ENCODE results near the gene CHRND.

The CHRND gene

DNA sequence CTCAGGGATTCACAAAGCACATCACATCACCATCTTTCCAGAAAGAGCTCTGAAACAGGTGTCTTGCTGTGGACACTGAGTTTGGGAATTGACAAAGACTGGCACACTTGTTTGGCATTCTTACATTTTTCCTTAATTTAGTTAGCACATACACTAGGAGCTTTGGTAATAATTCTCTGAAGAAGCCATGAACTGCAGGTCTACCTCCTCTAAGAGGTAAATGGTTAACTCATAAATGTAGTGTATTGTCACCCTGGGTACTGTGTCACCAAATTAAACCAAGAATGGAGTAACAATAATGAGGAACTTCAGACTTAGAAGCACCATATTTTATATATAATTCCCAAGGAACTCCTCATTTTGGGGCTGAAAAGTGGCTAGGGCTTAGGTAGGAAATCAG lies 47.1 kb downstream of the CHRND start:
- no peak for DNase-seq
- Mint-ChIP-seq H3K4me1 (ENCODE audit: low read depth) (peaks cover 4% of the 10 kb centered on the region), H3K27ac (no peak overlapping the region), H3K4me3 (no peak overlapping the region), H3K9me3 (no peaks in the 10 kb centered on the region), H3K36me3 (ENCODE audit: low read depth) (peaks cover 91% of the 10 kb centered on the region), H3K27me3 (no peaks in the 10 kb centered on the region)

DNA sequence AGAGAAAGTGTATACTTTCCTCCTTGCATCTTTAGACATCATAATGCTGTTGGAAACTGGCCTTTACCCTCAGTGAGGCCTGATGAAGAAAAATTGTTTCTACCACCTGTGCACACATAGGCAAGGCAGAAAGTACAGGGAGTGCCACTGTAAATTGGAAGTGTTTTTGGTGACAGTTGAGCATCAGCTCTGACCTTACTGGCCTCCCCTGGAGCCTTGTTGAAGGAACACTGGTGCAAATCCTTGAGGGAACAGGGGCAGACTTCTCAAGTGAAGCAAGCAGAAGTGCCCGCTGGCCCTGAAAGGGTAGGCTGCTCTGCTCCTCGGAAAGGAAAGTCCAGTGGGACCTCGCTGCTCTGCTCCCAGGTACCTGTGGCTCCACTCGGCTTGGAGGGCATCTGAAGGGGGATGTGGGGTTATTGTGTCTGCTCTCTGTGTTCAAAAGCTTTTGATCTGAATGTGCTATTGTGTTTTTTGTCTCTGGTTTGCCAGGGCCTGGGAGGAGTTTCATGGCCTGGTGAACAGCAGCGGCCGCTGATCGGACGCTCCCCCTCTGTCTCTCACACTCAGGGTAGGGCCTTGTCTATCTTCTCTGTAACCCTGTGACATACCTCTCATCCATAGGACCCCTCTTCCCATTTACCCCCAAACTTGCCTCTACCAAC lies 47.9 kb downstream of the CHRND start:
- Mint-ChIP-seq H3K27ac (no peak overlapping the region), H3K9me3 (no peaks in the 10 kb centered on the region), H3K4me1 (ENCODE audit: low read depth) (peaks cover 6% of the 10 kb centered on the region), H3K4me3 (no peak overlapping the region), H3K36me3 (ENCODE audit: low read depth) (peaks cover 89% of the 10 kb centered on the region), H3K27me3 (no peaks in the 10 kb centered on the region)
- DNase-seq = no peak

DNA sequence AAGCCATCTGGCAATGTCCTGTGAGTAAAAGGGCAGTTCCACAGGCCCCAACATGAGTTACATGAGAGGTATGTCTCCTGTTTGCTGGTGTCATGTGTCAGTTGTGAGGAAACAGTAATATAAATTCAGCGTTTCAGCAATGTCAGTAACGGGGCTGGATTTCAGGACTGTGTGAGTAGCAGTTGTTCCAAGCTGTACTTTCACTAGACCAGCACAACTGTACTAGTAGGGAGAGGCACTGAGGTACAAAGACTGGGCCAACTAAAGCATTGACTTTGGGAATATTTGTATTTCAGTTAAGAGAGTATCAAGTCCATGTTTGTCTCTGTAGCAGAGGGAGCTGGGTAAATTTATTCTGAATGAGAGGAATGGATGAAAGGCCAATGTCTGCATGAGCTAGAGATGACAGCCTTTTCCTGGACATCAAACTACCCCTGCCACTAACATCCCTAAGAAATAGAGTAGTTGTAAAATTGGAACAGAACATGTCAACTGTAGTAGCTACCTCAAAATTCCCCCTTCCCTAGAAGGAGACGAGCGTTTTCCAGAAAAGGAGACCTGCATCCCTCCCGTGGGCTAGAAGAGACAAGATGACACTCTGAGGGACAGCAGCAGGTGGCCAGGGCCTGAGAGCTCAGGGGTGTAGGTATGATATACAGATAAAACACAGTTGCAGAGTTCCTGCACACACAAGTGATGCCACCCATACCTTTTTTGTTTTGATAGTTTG lies 48.9 kb downstream of the CHRND start:
- no peaks in the 10 kb centered on the region for H3K27me3 Mint-ChIP-seq
- H3K27ac Mint-ChIP-seq = no peak overlapping the region
- no peak overlapping the region for H3K4me3 Mint-ChIP-seq
- H3K9me3 Mint-ChIP-seq = no peaks in the 10 kb centered on the region
- no peak for DNase-seq
- H3K36me3 Mint-ChIP-seq (ENCODE audit: low read depth) = peaks cover 85% of the 10 kb centered on the region
- H3K4me1 Mint-ChIP-seq (ENCODE audit: low read depth) = peaks cover 7% of the 10 kb centered on the region

DNA sequence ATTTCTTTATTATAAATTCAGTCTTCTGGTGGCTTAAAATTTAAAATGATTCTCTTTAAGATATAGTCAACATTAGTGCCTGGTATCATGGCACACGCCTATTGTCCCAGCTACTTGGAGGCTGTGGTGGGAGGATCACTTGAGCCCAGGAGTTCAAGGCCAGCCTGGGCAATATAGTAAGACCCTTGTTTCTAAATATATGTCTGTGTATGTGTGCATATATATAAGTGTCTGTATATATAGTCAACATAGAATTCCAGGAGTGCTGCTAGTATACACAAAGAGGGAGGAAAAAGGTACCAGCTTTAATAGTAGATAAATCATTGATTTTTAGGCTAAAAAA lies 49.4 kb downstream of the CHRND start:
- Mint-ChIP-seq H3K27me3 (no peaks in the 10 kb centered on the region), H3K9me3 (no peaks in the 10 kb centered on the region), H3K36me3 (ENCODE audit: low read depth) (peaks cover 83% of the 10 kb centered on the region), H3K4me3 (no peak overlapping the region), H3K27ac (no peak overlapping the region), H3K4me1 (ENCODE audit: low read depth) (peaks cover 12% of the 10 kb centered on the region)
- DNase-seq = no peak

DNA sequence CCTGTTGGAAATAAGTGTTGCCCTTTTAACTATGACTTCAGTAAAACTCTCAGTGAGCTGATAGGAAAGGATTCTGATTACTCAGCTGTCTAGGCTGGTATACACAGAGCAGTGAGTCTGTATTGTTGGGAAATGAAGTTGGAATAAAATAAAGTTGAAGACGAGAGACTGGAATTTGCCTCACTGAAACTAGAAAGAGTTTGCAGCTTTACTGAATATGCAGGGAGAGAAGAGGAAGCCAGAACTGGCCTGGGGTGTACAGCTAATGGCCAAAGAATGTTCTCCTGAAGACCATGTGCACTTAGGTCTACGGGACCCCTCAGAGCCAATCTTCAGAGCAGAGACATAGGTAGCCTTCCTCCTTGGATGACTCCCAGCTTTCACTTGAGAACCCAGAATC lies 51.0 kb downstream of the CHRND start:
- peaks cover 83% of the 10 kb centered on the region for H3K36me3 Mint-ChIP-seq (ENCODE audit: low read depth)
- no peak for DNase-seq
- H3K4me3 Mint-ChIP-seq = no peak overlapping the region
- no peaks in the 10 kb centered on the region for H3K9me3 Mint-ChIP-seq
- H3K27ac Mint-ChIP-seq = no peak overlapping the region
- peaks cover 14% of the 10 kb centered on the region for H3K4me1 Mint-ChIP-seq (ENCODE audit: low read depth)
- H3K27me3 Mint-ChIP-seq = no peaks in the 10 kb centered on the region

DNA sequence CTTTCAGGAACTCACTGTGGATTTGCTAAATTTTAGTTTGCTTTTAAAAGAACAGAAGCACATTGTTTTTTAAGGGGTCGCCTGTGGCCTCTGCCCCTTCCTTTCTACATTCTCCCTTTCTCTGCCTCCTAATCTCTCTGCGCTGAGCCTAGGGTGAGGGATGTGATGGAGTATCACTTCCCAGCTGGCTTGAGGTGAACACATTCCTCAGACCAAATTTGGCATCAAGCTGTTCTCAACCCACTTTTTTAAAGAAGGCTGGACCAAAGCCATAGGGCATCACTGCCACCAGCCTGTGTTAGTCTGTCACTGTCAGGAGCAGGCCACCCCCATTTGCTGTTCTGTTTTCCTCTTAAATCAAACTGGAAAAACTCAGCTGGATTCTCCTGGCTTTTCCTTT lies 51.9 kb downstream of the CHRND start:
- no peaks in the 10 kb centered on the region for H3K9me3 Mint-ChIP-seq
- no peak overlapping the region for H3K4me3 Mint-ChIP-seq
- H3K36me3 Mint-ChIP-seq (ENCODE audit: low read depth) = peaks cover 83% of the 10 kb centered on the region
- H3K27ac Mint-ChIP-seq = no peak overlapping the region
- H3K4me1 Mint-ChIP-seq (ENCODE audit: low read depth) = peaks cover 14% of the 10 kb centered on the region
- no peaks in the 10 kb centered on the region for H3K27me3 Mint-ChIP-seq
- DNase-seq = no peak

DNA sequence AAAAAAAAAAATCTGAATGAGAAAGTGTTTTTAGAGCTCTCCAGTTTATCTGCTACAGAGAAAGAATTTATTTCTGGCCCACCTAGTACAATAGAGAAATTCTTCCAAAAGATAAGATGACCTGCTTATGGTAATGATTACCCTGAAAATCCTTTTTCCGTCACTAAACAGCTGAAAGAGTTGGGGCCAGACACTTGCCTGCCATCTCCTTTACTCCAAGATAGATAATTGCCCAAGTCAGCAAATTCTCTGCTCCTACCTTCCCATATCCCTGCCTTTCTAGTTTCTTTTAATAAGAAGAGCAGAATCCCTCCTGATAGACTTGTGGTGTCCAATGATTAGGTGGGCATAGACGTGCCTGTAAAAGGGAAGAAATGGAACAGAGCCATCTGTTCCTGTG lies 52.7 kb downstream of the CHRND start:
- H3K36me3 Mint-ChIP-seq (ENCODE audit: low read depth) = peaks cover 84% of the 10 kb centered on the region
- DNase-seq = no peak
- no peak overlapping the region for H3K4me3 Mint-ChIP-seq
- no peaks in the 10 kb centered on the region for H3K27me3 Mint-ChIP-seq
- H3K4me1 Mint-ChIP-seq (ENCODE audit: low read depth) = peaks cover 14% of the 10 kb centered on the region
- H3K9me3 Mint-ChIP-seq = no peaks in the 10 kb centered on the region
- no peak overlapping the region for H3K27ac Mint-ChIP-seq

DNA sequence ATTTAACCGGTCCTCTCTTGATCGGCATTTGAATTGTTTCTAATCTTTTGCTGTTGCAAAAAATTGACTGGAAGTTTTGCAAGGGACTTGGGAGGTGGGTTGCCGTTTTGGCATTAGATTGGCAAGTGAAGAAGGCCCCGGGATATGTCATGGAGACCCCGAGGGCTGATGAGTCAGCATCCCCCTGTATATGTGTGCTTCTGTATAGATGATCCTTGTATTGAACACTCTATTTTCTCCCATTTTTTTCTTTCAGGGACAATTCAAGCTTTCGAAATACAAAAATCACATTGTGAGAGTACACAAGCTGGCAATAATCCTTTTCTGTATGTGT lies 54.7 kb downstream of the CHRND start:
- peaks cover 80% of the 10 kb centered on the region for H3K36me3 Mint-ChIP-seq (ENCODE audit: low read depth)

DNA sequence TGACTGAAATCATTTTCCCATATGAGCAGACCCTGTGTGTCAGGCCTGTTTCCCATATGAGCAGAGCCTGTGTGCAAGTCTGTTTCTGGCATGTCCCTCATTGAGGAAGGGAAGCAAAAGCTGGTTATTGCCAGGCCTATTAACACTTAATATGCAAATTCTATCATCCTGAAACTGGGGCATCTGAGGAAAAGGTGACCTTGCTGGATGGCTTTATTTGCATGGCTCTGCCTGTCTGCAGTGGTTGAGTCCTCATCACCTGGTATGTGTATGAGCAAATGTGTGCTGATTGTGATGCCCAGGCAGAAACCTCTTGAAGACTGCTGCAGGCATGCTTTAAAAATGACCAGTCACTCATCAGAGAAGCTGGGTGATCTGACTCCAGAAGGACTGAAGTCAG lies 55.8 kb downstream of the CHRND start:
- H3K36me3 Mint-ChIP-seq (ENCODE audit: low read depth) = peaks cover 72% of the 10 kb centered on the region
- H3K27me3 Mint-ChIP-seq = no peaks in the 10 kb centered on the region
- no peak overlapping the region for H3K27ac Mint-ChIP-seq
- H3K9me3 Mint-ChIP-seq = no peaks in the 10 kb centered on the region
- peaks cover 10% of the 10 kb centered on the region for H3K4me1 Mint-ChIP-seq (ENCODE audit: low read depth)
- no peak overlapping the region for H3K4me3 Mint-ChIP-seq
- DNase-seq = no peak

More for the DNA sequence above, 54.7 kb downstream of the CHRND start:
- Mint-ChIP-seq H3K4me3 (no peak overlapping the region), H3K9me3 (no peaks in the 10 kb centered on the region), H3K27ac (no peak overlapping the region), H3K27me3 (no peaks in the 10 kb centered on the region), H3K4me1 (ENCODE audit: low read depth) (peaks cover 14% of the 10 kb centered on the region)
- no peak for DNase-seq

DNA sequence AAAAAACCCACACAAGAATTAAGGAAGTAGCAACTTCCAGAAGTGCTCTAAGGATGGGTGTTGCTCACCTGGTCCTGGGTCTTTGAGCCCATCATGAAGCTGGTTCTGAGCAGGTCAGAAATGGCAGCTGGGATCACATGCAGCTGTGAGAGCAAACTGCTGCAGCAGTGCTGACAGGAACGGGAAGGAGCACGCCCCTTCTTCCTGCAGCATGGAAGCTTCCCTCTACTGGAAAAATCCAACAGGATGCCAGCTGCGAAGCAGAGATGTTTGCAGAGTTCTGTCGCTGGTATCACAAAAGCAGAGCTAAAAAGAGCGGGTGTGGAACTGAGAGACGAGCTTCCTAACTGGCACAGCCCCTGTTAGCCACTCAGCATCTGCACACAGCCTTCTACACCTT lies 58.3 kb downstream of the CHRND start:
- Mint-ChIP-seq H3K27me3 (no peaks in the 10 kb centered on the region), H3K4me1 (ENCODE audit: low read depth) (peaks cover 8% of the 10 kb centered on the region), H3K27ac (no peak overlapping the region), H3K9me3 (no peaks in the 10 kb centered on the region), H3K36me3 (ENCODE audit: low read depth) (peaks cover 56% of the 10 kb centered on the region), H3K4me3 (no peak overlapping the region)
- no peak for DNase-seq
